ENCODE measurements around the gene ARID4B.
"Not testable (repeated sequence)": the region's sequence is repeated elsewhere in the genome, so short reads cannot be mapped to it uniquely, and the experiment has no call there.

The ARID4B gene

GRCh38 chr1:235283636-235284035 is 44.3 kb downstream of the ARID4B start:
- H3K36me3 ChIP-seq (ENCODE audit: control insufficient read depth, insufficient read depth, low read length); H2AK5ac ChIP-seq (ENCODE audit: low read length); H3K27ac ChIP-seq (ENCODE audit: low read depth, low read length); H3K9ac ChIP-seq (ENCODE audit: low read length); H2BK15ac ChIP-seq (replicated peaks; ENCODE audit: low read depth); H3K18ac ChIP-seq (ENCODE audit: low read length); DNase-seq; H3K27me3 ChIP-seq (ENCODE audit: insufficient read depth, low read length, poor library complexity); H3K4me3 ChIP-seq (ENCODE audit: low read length); H2BK120ac ChIP-seq (ENCODE audit: low read depth, low read length); H3K4me1 ChIP-seq (ENCODE audit: control insufficient read depth, low read depth, low read length); H4K5ac ChIP-seq (ENCODE audit: low read length); H3K4ac ChIP-seq (ENCODE audit: low read depth, low read length); H2BK5ac ChIP-seq (ENCODE audit: low read length); H3K56ac ChIP-seq (ENCODE audit: low read length); H3K4me2 ChIP-seq (ENCODE audit: low read length); H3K79me1 ChIP-seq (ENCODE audit: low read length); H4K8ac ChIP-seq (ENCODE audit: low read depth, low read length); H3K23ac ChIP-seq (ENCODE audit: low read length): not testable (repeated sequence)
- peaks cover 62% of the 10 kb centered on the region for H3K79me2 ChIP-seq (ENCODE audit: control insufficient read depth, insufficient read depth, low read length)
- no CpG with 5 or more reads among the region's 13 CpGs for WGBS (ENCODE audit: extremely low coverage, insufficient coverage, low lambda C conversion rate)

DNA sequence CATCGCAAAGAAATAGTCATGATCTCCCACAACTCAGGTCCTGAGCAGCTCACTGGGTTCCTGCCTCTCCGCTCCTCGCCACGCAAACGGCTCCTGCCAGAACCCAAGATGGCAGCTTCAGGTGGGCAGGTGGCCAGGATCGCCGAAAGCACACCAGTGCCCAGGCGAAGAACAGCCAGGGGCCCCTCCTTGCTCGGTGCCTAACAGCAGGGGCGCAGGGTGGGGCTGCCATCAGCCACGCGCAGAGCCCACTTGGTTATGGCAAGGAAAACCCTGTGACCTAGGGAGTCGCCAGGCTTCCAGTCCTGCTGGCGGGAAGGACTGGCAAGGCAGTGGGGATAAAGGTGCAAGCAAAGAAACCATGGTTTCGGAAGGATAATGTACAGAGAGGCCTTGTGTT is 47.5 kb downstream of the ARID4B start:
- Histone ChIP-seq H3K79me2 (ENCODE audit: control insufficient read depth, insufficient read depth, low read length) (peaks cover 66% of the 10 kb centered on the region), H2BK5ac (ENCODE audit: low read length) (no peak overlapping the region), H3K36me3 (ENCODE audit: control insufficient read depth, insufficient read depth, low read length) (no peaks in the 10 kb centered on the region), H3K27ac (ENCODE audit: low read depth, low read length) (no peak overlapping the region), H3K23ac (ENCODE audit: low read length) (no peak overlapping the region), H3K4me3 (ENCODE audit: low read length) (no peak overlapping the region), H4K8ac (ENCODE audit: low read depth, low read length) (no peak overlapping the region), H2AK5ac (ENCODE audit: low read length) (no peak overlapping the region), H3K4ac (ENCODE audit: low read depth, low read length) (no peak overlapping the region), H3K56ac (ENCODE audit: low read length) (no peak overlapping the region), H4K5ac (ENCODE audit: low read length) (no peak overlapping the region), H3K4me1 (ENCODE audit: control insufficient read depth, low read depth, low read length) (peaks cover 9% of the 10 kb centered on the region), H3K27me3 (ENCODE audit: insufficient read depth, low read length, poor library complexity) (no peaks in the 10 kb centered on the region), H3K18ac (ENCODE audit: low read length) (no peak overlapping the region), H2BK15ac (replicated peaks; ENCODE audit: low read depth) (no peak overlapping the region), H3K79me1 (ENCODE audit: low read length) (peaks cover 5% of the 10 kb centered on the region), H3K9ac (ENCODE audit: low read length) (no peak overlapping the region), H3K4me2 (ENCODE audit: low read length) (no peak overlapping the region), H2BK120ac (ENCODE audit: low read depth, low read length) (no peak overlapping the region)
- WGBS (ENCODE audit: extremely low coverage, insufficient coverage, low lambda C conversion rate): no CpG with 5 or more reads among the region's 15 CpGs
- DNase-seq: no peak

GRCh38 chr1:235279694-235280093 is 48.3 kb downstream of the ARID4B start:
- no CpG with 5 or more reads among the region's 5 CpGs for WGBS (ENCODE audit: extremely low coverage, insufficient coverage, low lambda C conversion rate)
- H3K4me2 ChIP-seq (ENCODE audit: low read length): no peak overlapping the region
- no peaks in the 10 kb centered on the region for H3K36me3 ChIP-seq (ENCODE audit: control insufficient read depth, insufficient read depth, low read length)
- peak overlapping the region; percentile 11 for H3K4ac ChIP-seq (ENCODE audit: low read depth, low read length)
- H3K23ac ChIP-seq (ENCODE audit: low read length): no peak overlapping the region
- no peak for DNase-seq
- H2BK15ac ChIP-seq (replicated peaks; ENCODE audit: low read depth): no peak overlapping the region
- no peak overlapping the region for H3K9ac ChIP-seq (ENCODE audit: low read length)
- peak overlapping the region; percentile 76 for H3K18ac ChIP-seq (ENCODE audit: low read length)
- no peak overlapping the region for H3K4me3 ChIP-seq (ENCODE audit: low read length)
- no peak overlapping the region for H4K8ac ChIP-seq (ENCODE audit: low read depth, low read length)
- no peak overlapping the region for H3K56ac ChIP-seq (ENCODE audit: low read length)
- no peak overlapping the region for H2BK5ac ChIP-seq (ENCODE audit: low read length)
- peaks cover 12% of the 10 kb centered on the region for H3K4me1 ChIP-seq (ENCODE audit: control insufficient read depth, low read depth, low read length)
- H3K27ac ChIP-seq (ENCODE audit: low read depth, low read length): no peak overlapping the region
- H3K79me1 ChIP-seq (ENCODE audit: low read length): peaks cover 8% of the 10 kb centered on the region
- peaks cover 67% of the 10 kb centered on the region for H3K79me2 ChIP-seq (ENCODE audit: control insufficient read depth, insufficient read depth, low read length)
- H2AK5ac ChIP-seq (ENCODE audit: low read length): no peak overlapping the region
- H3K27me3 ChIP-seq (ENCODE audit: insufficient read depth, low read length, poor library complexity): no peaks in the 10 kb centered on the region
- no peak overlapping the region for H4K5ac ChIP-seq (ENCODE audit: low read length)
- no peak overlapping the region for H2BK120ac ChIP-seq (ENCODE audit: low read depth, low read length)

DNA sequence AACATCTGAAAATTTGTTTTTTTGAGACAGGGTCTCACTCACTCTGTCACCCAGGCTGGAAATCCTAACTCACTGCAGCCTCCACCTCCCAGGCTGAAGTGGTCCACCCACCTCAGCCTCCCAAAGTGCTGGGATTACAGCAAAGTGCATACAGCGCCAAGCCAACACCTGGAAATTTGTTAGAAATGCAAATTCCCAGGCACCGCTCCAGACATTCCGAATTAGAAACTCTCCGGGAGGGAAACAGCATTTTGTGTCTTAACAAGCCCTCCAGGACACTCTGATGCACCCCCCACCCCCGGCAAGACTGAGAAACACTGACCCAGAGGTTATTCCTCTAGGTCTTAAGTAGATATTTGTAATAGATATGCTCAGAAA is 49.1 kb downstream of the ARID4B start:
- Histone ChIP-seq H2AK5ac (ENCODE audit: low read length) (no peak overlapping the region), H3K36me3 (ENCODE audit: control insufficient read depth, insufficient read depth, low read length) (no peaks in the 10 kb centered on the region), H3K18ac (ENCODE audit: low read length) (peak overlapping the region; percentile 61), H3K27me3 (ENCODE audit: insufficient read depth, low read length, poor library complexity) (no peaks in the 10 kb centered on the region), H3K4me3 (ENCODE audit: low read length) (no peak overlapping the region), H3K27ac (ENCODE audit: low read depth, low read length) (peak overlapping the region; percentile 49), H4K8ac (ENCODE audit: low read depth, low read length) (no peak overlapping the region), H2BK15ac (replicated peaks; ENCODE audit: low read depth) (no peak overlapping the region), H3K79me1 (ENCODE audit: low read length) (peaks cover 8% of the 10 kb centered on the region), H3K9ac (ENCODE audit: low read length) (no peak overlapping the region), H3K4ac (ENCODE audit: low read depth, low read length) (no peak overlapping the region), H3K4me1 (ENCODE audit: control insufficient read depth, low read depth, low read length) (peaks cover 12% of the 10 kb centered on the region), H4K5ac (ENCODE audit: low read length) (no peak overlapping the region), H3K56ac (ENCODE audit: low read length) (no peak overlapping the region), H2BK120ac (ENCODE audit: low read depth, low read length) (no peak overlapping the region), H3K4me2 (ENCODE audit: low read length) (no peak overlapping the region), H3K79me2 (ENCODE audit: control insufficient read depth, insufficient read depth, low read length) (peaks cover 65% of the 10 kb centered on the region), H2BK5ac (ENCODE audit: low read length) (no peak overlapping the region), H3K23ac (ENCODE audit: low read length) (no peak overlapping the region)
- peak; percentile 65 for DNase-seq
- WGBS (ENCODE audit: extremely low coverage, insufficient coverage, low lambda C conversion rate): no CpG with 5 or more reads among the region's 5 CpGs

DNA sequence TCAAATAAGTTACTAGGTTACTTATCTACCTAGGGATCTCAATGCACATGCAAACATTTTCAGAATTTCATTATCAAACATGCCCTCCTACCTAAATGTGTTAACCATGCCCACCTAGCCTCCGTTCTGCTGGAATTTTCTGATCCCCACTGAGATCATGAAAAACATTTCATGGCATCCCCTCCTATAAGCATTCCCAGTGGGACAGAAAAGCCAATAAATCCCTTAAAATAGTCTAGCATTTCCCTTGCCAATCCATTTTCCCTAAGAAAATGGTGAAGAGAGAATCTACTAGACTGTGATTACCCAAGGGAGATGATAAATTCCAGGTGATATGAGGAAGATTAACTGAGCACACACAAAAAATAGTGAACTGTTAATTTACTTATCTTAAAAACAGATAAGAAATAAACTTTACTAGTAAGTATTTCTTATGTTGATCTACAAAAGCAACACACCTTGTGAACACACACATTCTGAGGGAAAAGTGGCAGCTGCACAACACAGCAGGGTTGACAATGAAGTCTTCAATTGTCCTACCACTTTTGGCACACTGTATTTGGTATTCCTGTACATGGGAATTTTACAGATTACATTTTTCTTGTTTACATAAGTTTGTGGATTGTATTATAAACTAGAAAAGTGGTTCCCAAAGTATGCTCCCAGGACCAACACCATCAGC is 49.6 kb downstream of the ARID4B start:
- peak overlapping the region; percentile 49 for H3K27ac ChIP-seq (ENCODE audit: low read depth, low read length)
- H3K27me3 ChIP-seq (ENCODE audit: insufficient read depth, low read length, poor library complexity): no peaks in the 10 kb centered on the region
- WGBS (ENCODE audit: extremely low coverage, insufficient coverage, low lambda C conversion rate): no CpG with 5 or more reads among the region's 1 CpG
- H3K4ac ChIP-seq (ENCODE audit: low read depth, low read length): no peak overlapping the region
- H4K8ac ChIP-seq (ENCODE audit: low read depth, low read length): no peak overlapping the region
- DNase-seq: peak; percentile 42
- no peak overlapping the region for H4K5ac ChIP-seq (ENCODE audit: low read length)
- H3K18ac ChIP-seq (ENCODE audit: low read length): no peak overlapping the region
- H3K9ac ChIP-seq (ENCODE audit: low read length): no peak overlapping the region
- no peak overlapping the region for H2BK120ac ChIP-seq (ENCODE audit: low read depth, low read length)
- H2BK5ac ChIP-seq (ENCODE audit: low read length): no peak overlapping the region
- H3K79me1 ChIP-seq (ENCODE audit: low read length): peaks cover 8% of the 10 kb centered on the region
- H3K4me2 ChIP-seq (ENCODE audit: low read length): no peak overlapping the region
- H3K4me3 ChIP-seq (ENCODE audit: low read length): no peak overlapping the region
- H3K4me1 ChIP-seq (ENCODE audit: control insufficient read depth, low read depth, low read length): peaks cover 12% of the 10 kb centered on the region
- no peak overlapping the region for H3K23ac ChIP-seq (ENCODE audit: low read length)
- no peaks in the 10 kb centered on the region for H3K36me3 ChIP-seq (ENCODE audit: control insufficient read depth, insufficient read depth, low read length)
- peaks cover 66% of the 10 kb centered on the region for H3K79me2 ChIP-seq (ENCODE audit: control insufficient read depth, insufficient read depth, low read length)
- no peak overlapping the region for H3K56ac ChIP-seq (ENCODE audit: low read length)
- no peak overlapping the region for H2BK15ac ChIP-seq (replicated peaks; ENCODE audit: low read depth)
- no peak overlapping the region for H2AK5ac ChIP-seq (ENCODE audit: low read length)

DNA sequence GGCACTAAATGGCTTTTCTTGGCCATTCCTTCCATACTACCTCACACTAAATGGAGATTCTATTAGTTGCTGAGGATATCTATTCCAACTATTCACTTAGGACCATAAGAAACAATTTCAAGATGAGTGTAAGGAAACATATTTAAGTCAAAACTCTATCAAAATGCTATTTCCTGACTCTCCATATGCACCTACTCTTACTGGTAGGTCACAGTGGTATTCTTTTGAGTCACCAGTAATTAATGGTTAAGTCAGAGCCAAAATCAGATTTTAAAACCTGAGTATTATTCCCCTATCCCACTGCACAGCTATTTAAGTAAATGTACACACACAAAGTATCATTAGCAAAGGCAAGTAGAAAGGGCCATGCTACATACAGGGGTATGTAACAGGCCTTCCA is 50.3 kb downstream of the ARID4B start:
- Histone ChIP-seq H4K5ac (ENCODE audit: low read length) (no peak overlapping the region), H2BK5ac (ENCODE audit: low read length) (no peak overlapping the region), H4K8ac (ENCODE audit: low read depth, low read length) (no peak overlapping the region), H2BK120ac (ENCODE audit: low read depth, low read length) (no peak overlapping the region), H2BK15ac (replicated peaks; ENCODE audit: low read depth) (no peak overlapping the region), H3K27me3 (ENCODE audit: insufficient read depth, low read length, poor library complexity) (no peaks in the 10 kb centered on the region), H3K27ac (ENCODE audit: low read depth, low read length) (no peak overlapping the region), H3K4me2 (ENCODE audit: low read length) (no peak overlapping the region), H3K36me3 (ENCODE audit: control insufficient read depth, insufficient read depth, low read length) (no peaks in the 10 kb centered on the region), H3K18ac (ENCODE audit: low read length) (no peak overlapping the region), H3K56ac (ENCODE audit: low read length) (no peak overlapping the region), H3K4me1 (ENCODE audit: control insufficient read depth, low read depth, low read length) (peaks cover 12% of the 10 kb centered on the region), H3K79me1 (ENCODE audit: low read length) (peaks cover 8% of the 10 kb centered on the region), H3K4me3 (ENCODE audit: low read length) (no peak overlapping the region), H3K79me2 (ENCODE audit: control insufficient read depth, insufficient read depth, low read length) (peaks cover 71% of the 10 kb centered on the region), H2AK5ac (ENCODE audit: low read length) (no peak overlapping the region), H3K9ac (ENCODE audit: low read length) (no peak overlapping the region), H3K4ac (ENCODE audit: low read depth, low read length) (no peak overlapping the region), H3K23ac (ENCODE audit: low read length) (no peak overlapping the region)
- DNase-seq: no peak

Data from mesendoderm (in vitro differentiated cells).